Left ventricle myocardium superior (tissue), 1 donor: ENCODE measurements around the gene RANBP9. TPM values are rescaled to one million over a fixed set of nuclear protein-coding genes. Genes with fewer than 3 reads are reported as not detected.

Experiments
- ATAC-seq: fragments of 200-7000 bp; cut with Tn5 transposase; one replicate; pipeline ENCODE4 v1.9.1; 2020; ENCODE audit warnings: mild to moderate bottlenecking, moderate library complexity
- DNase-seq: peaks from one replicate; pipeline ENCODE4 v3.0.0-alpha.2; 2020
- intact Hi-C: fragments of 100-400 bp; cut with micrococcal nuclease; formaldehyde crosslinking; loops from one replicate; pipeline ENCODE4 v1.11.0; 2022
- total RNA-seq: library from RNA; stranded (reverse); fragmentation: NEBNext Ultra II Directional; extraction: Animal tissue kit (Norgen Biotek cat#: 25700); gene quantifications from one replicate; pipeline ENCODE4 v1.2.1, GENCODE V29; 2021
- donor health status: DM: no; HTN: yes; CAD: no; lungs with severe emphysema.

The RANBP9 gene
- total RNA-seq, 1 donor from 2014 or later = 31.9 TPM

GRCh38 chr6:13614926-13615791 is 96.5 kb downstream of the RANBP9 start, which contains the start of gene NOL7:
TSS of gene NOL7 (plus strand) at chr6:13615335. CDS start at chr6:13615359, 24 bp downstream.
- peak; percentile 96 for DNase-seq
- ATAC-seq = peak; percentile 96
- intact Hi-C loops = no loop called here

- DNase-seq (peak; percentile 64), ATAC-seq (peak; percentile 45)
- intact Hi-C loops = no loop called here
Observed at GRCh38 chr6:13614126-13614925, 97.3 kb downstream of the RANBP9 start.

GRCh38 chr6:13613029-13613594 is 98.5 kb downstream of the RANBP9 start:
- intact Hi-C loops = no loop called here
- ATAC-seq (no peak), DNase-seq (no peak)

- ATAC-seq = no peak
- DNase-seq = no peak
- intact Hi-C loops = no loop called here
Observed at GRCh38 chr6:13611715-13612114, 99.9 kb downstream of the RANBP9 start.

- intact Hi-C loops = no loop called here
- DNase-seq (no peak), ATAC-seq (no peak)
Observed at GRCh38 chr6:13605634-13606033, 106.0 kb downstream of the RANBP9 start.

DNA sequence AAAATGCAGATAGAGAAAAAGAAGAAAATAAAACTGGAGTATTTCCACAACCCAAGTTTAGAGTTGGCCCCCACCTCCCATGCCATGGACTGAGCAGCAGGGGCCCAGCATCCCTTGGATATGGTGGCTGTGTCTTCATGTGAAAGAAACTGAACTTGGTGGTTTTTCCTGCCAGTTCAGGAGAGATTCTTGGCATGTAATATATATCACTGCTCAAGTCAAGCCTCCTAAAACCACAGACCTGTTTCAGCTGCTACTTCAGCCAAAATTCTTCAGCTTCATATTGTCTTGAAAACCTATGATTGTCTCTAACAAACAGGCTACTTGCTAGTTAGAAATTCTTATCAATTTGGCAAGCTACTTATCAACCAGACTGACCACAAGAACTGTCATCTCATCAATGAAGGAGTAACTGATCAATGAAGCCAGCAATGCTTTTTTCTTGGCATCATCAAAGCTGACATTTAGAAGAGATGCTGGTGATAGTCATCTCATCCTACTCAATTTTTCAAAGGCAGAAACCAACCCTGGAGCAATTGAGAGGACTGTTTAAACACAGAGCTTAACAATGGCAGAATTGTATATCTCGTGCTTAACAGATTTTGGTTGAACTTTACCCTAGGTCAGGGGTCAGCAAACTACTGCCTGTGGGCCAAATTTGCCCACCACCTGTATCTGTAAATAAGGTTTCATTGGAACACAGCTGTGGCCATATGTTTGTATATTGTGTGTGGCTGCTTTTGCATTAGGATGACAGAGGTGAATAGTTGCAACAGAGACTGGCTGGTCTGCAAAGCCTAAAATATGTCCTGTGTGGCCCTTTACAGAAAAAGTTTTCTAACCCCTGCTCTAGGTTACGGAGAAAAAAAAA is 106.9 kb downstream of the RANBP9 start:
- intact Hi-C loops = no loop called here
- no peak for ATAC-seq

DNA sequence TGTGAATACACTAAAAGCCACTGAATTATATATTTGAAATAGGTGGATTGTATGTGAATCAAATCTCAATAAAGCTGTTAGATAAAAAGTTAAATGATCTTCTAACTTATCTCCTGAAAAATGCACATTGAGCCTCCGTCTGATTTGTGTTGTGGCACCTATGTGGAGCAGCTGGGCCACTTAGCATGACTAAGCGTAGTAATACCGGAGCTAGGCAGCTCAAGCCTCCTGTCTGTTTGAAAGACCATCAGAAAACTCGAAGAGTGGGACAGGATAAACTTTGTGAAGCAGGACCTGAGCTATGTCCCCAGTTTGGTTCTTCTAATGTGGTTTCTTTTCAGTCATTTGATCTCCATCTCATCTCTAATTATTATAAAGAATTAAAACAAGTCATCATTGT is 107.5 kb downstream of the RANBP9 start:
- ATAC-seq = no peak
- intact Hi-C loops = no loop called here
- no peak for DNase-seq

More for the DNA sequence above, 106.9 kb downstream of the RANBP9 start:
- no peak for DNase-seq

DNA sequence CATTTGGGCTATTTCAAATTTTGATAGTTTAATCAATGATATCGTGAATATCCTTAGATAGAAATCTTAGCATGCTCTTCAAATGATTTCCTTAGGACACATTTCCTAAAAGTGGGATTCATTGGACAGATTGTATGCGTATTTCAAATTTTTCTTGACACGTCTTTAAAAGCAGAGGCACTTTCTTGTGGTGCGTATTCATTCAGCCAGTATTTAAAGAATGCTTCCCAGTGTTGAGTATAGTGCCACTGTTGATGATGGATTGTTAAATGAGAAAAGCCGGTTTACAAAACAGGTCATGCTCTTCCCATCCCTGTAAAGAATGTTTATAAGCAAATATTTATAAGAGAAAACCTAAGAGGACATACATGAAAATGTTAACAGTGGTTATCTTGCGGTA is 111.6 kb downstream of the RANBP9 start:
- DNase-seq (no peak), ATAC-seq (no peak)
- intact Hi-C loops = no loop called here

DNA sequence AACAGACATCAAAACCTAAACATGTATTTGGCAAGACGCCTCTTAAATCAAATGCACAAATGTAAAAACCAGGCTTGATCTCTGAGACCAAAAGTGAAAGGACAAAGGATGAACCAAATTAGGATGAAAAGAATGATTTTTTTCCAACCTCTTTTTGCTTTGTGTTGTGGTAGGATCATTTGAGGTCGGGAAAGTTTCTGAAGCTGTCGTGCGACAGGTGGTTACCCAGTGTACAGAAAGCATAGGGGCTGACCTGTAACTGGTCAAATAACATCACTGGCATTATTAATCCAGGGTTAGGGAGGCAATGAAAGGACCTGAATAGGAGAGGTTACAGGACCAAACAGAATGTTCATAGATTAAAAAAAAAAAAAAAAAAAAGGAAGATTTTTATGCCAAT is 114.6 kb downstream of the RANBP9 start:
- ATAC-seq (no peak), DNase-seq (no peak)
- intact Hi-C loops = no loop called here

- intact Hi-C loops = no loop called here
- DNase-seq (no peak), ATAC-seq (no peak)
Observed at GRCh38 chr6:13593720-13594119, 117.9 kb downstream of the RANBP9 start.

DNA sequence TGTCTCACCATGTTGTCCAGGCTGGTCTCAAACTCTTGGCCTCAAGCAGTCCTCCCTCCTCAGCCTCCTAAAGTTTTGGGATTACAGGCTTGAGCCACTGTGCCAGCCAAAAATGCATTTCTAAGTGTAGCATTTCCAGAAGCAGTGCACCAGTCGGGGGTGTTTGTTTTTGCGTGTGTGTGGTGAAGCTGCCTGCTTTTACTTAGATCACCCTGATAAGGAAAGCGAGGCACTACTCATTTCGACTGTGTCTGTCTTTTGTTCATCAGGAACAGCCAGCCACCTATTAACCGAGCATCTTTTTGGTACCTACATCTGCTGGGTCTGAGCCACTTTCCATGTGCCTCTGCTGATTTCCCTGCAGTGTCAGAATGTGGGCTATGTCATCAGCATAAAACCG is 118.5 kb downstream of the RANBP9 start:
- DNase-seq (no peak), ATAC-seq (no peak)
- intact Hi-C loops = no loop called here

DNA sequence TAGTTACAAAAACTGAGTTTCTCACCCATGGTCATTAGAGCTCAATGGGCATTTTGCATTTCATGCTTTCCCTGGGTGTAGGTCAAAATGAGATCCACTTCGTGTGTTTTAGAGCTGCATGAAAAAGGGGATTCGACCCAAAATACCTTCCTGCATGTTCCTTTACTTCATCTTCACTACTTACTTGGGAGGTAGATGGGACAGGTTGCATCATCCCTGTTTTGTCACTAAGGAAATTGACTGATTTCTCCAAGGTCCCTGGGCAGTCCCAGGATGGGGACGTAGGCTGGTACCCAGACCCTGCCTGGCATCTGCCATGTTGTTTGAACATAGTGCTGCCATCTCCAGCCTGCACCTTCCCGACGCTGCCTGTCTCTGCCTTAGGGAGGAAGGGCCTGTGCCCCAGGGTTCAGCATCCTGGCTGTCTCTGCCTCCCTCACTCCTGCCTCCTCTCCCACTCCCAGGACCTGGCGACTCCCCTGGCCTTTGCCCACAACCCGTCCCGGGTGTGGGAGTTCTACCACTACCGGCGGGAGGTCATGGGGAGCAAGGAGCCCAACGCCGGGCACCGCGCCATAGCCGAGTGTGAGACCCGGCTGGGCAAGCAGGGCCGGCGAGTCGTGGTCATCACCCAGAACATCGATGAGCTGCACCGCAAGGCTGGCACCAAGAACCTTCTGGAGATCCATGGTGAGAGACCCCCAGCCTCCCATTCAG is 120.3 kb downstream of the RANBP9 start:
- intact Hi-C loops = no loop called here
- ATAC-seq = no peak
- DNase-seq = no peak

DNA sequence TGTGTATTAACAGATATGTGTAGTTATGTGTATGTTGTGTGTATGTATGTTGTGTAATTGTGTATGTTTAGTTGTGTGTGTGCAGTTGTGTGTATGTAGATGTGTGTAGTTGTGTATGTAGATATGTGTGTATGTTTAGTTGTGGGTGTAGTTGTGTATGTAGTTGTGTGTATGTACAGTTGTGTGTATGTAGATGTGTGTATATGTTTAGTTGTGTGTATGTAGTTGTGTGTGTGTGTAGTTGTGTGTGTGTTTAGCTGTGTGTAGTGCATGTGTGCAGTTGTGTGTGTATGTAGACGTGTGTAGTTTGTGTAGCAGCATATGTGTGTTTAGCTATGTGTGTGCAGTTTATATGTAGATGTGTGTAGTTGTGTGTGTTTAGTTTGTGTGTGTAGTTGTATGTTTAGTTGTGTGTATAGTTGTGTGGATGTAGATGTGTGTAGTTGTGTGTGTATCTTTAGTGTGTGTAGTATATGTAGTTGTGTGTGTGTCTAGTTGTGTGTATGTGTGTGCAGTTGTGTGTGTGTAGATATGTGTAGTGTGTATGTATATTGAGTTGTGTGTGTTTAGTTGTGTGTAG is 121.0 kb downstream of the RANBP9 start:
- intact Hi-C loops = no loop called here
- no peak for ATAC-seq
- no peak for DNase-seq

DNA sequence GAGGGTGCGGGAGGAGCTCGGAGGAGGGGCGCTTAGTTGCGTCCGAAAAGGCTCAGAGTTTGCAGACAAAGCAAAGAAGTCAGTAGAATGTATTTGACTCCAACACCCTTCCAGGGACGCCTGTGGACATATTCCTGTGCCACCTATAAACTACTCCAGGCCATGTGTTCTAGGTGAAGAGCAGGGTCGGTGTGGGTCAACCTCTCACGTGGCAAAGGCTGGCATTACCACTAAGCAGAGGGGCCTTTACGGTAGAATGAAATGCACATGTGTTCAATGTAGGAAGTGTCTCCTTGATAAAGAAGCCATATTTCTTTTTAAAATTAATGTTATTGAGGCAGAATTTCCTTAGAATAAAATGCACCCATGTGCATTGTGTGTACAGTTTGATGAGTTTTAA is 121.8 kb downstream of the RANBP9 start:
- intact Hi-C loops = no loop called here
- DNase-seq (no peak), ATAC-seq (peak; percentile 22)

- ATAC-seq = no peak
- intact Hi-C loops = no loop called here
- no peak for DNase-seq
Observed at GRCh38 chr6:13586603-13587542, 124.8 kb downstream of the RANBP9 start.

GRCh38 chr6:13581700-13582229 is 129.9 kb downstream of the RANBP9 start:
- ATAC-seq (no peak), DNase-seq (no peak)
- intact Hi-C loops = no loop called here

DNA sequence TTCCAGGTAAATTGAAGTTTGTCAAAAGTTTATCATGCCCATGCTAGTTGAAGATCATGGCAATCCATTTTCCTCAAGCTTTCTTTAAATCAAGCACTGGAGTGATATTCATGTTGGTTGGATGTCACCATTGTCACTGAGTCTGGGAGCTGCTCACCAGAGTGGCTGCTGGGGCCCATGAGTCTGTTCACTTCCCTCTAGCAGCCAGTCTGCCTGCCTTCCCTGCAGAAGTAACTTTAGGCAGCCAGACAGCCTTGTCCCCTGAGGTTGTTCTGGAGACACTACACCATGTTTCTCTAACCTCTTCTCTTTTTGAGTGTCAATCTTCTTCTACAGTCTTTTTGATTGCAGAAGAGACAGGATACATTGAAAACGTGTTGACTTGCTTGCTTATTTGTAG is 131.7 kb downstream of the RANBP9 start:
- ATAC-seq (no peak), DNase-seq (no peak)
- intact Hi-C loops = no loop called here
